Measurements from ENCODE around the gene RNF31. TPM values are rescaled to one million over a fixed set of nuclear protein-coding genes. Genes with fewer than 3 reads are reported as not detected.

The RNF31 gene
- total and polyA plus RNA-seq, 2 of the 13 experiments (the other 11 are each of a cell fraction or from before 2014, with no cell fraction given), result 48.2 to 86.8 TPM

- TF ChIP-seq ZNF646 (CRISPR knock-in tag; IDR thresholded peaks at IDR 0.05) (no peak), SNRNP70 (IDR thresholded peaks at IDR 0.05; ENCODE audit: low read depth, low read length) (no peak), GABPB1 (CRISPR knock-in tag; IDR thresholded peaks at IDR 0.05) (peak; percentile 87), ZNF280D (CRISPR knock-in tag; IDR thresholded peaks at IDR 0.05) (peak; percentile 47; the same call in 1 of the 2 replicates), ZNF282 (IDR thresholded peaks at IDR 0.05; ENCODE audit: partially characterized antibody) (no peak), NFE2L1 (CRISPR knock-in tag; IDR thresholded peaks at IDR 0.05; ENCODE audit: borderline replicate concordance) (peak; percentile 79; the same call in 1 of the 2 replicates), MYPOP (CRISPR knock-in tag; IDR thresholded peaks at IDR 0.05) (no peak), ZNF678 (CRISPR knock-in tag; IDR thresholded peaks at IDR 0.05) (no peak; the same call in 1 of the 2 replicates), ZNF44 (CRISPR knock-in tag; IDR thresholded peaks at IDR 0.05) (no peak), ZNF326 (CRISPR knock-in tag; IDR thresholded peaks at IDR 0.05; ENCODE audit: borderline replicate concordance) (no peak; the same call in 1 of the 2 replicates), KAT7 (CRISPR knock-in tag; IDR thresholded peaks at IDR 0.05; ENCODE audit: borderline replicate concordance) (peak; percentile 100)
- TF ChIP-seq, protein P1, sequence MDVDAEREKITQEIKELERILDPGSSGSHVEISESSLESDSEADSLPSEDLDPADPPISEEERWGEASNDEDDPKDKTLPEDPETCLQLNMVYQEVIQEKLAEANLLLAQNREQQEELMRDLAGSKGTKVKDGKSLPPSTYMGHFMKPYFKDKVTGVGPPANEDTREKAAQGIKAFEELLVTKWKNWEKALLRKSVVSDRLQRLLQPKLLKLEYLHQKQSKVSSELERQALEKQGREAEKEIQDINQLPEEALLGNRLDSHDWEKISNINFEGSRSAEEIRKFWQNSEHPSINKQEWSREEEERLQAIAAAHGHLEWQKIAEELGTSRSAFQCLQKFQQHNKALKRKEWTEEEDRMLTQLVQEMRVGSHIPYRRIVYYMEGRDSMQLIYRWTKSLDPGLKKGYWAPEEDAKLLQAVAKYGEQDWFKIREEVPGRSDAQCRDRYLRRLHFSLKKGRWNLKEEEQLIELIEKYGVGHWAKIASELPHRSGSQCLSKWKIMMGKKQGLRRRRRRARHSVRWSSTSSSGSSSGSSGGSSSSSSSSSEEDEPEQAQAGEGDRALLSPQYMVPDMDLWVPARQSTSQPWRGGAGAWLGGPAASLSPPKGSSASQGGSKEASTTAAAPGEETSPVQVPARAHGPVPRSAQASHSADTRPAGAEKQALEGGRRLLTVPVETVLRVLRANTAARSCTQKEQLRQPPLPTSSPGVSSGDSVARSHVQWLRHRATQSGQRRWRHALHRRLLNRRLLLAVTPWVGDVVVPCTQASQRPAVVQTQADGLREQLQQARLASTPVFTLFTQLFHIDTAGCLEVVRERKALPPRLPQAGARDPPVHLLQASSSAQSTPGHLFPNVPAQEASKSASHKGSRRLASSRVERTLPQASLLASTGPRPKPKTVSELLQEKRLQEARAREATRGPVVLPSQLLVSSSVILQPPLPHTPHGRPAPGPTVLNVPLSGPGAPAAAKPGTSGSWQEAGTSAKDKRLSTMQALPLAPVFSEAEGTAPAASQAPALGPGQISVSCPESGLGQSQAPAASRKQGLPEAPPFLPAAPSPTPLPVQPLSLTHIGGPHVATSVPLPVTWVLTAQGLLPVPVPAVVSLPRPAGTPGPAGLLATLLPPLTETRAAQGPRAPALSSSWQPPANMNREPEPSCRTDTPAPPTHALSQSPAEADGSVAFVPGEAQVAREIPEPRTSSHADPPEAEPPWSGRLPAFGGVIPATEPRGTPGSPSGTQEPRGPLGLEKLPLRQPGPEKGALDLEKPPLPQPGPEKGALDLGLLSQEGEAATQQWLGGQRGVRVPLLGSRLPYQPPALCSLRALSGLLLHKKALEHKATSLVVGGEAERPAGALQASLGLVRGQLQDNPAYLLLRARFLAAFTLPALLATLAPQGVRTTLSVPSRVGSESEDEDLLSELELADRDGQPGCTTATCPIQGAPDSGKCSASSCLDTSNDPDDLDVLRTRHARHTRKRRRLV (CRISPR knock-in tag; IDR thresholded peaks at IDR 0.05), result 0 out of 2 replicates have a peak, but pooled peaks have one; percentile 77
These were observed 11.2 kb upstream of the RNF31 start, which contains the start of gene PSME1 (continued) for GRCh38 chr14:24135834-24136683.

Measured in HepG2 (cell line).